AG04449 (cell line): ENCODE measurements around the gene ZRSR2.
A peak's percentile ranks its signal among the peaks of the same experiment; 100 is the strongest.

Experiments
- CTCF ChIA-PET: fragments of 350-600 bp; formaldehyde crosslinking; extraction: SDS; loops from one replicate; lab custom pipeline; 2021; ENCODE audit warnings: antibody characterized with exemption; lab: Yijun Ruan, JAX
- POLR2A ChIA-PET: fragments of 400-600, 350-600 bp; formaldehyde crosslinking; extraction: SDS; loops from one replicate; lab custom pipeline; 2020; ENCODE audit warnings: antibody characterized with exemption, inconsistent platforms; lab: Yijun Ruan, JAX
- DNase-seq: peaks from one replicate; pipeline ENCODE4 v3.0.0-alpha.2; 2010; ENCODE audit warnings: low read depth, low spot score
- H3K4me3 ChIP-seq: 2 replicates; pipeline ENCODE4 v1.5.1; 2011; ENCODE audit warnings: low read depth, mild to moderate bottlenecking, control low read depth, low read length
- CTCF ChIP-seq: IDR thresholded peaks from one replicate; pipeline ENCODE4 v1.5.1; 2011; ENCODE audit warnings: mild to moderate bottlenecking, moderate library complexity, low read length, control low read depth, inconsistent platforms; ENCODE audit not compliant: insufficient read depth; ENCODE audit errors: missing control alignments

The ZRSR2 gene

GRCh38 chrX:15814771-15815365, 24.6 kb downstream of the ZRSR2 start:
- TF ChIP-seq CTCF: no peak
- ChIA-PET CTCF (interaction anchor here (0.7 kb wide), 1 partner anchor 613 kb away, joined by 3 read pairs; no protein-coding TSS in a partner anchor), POLR2A (no interaction called here)
- no peak for DNase-seq
- H3K4me3 ChIP-seq: no peak overlapping the region

- DNase-seq: no peak
- CTCF ChIA-PET: interaction anchor here (1.4 to 1.6 kb wide), 2 partner anchors 12 to 33 kb away, joined by 3 to 5 read pairs; no protein-coding TSS in a partner anchor
- peak; percentile 27 for TF ChIP-seq CTCF
- POLR2A ChIA-PET: no interaction called here
- H3K4me3 ChIP-seq: no peak overlapping the region
Observed at GRCh38 chrX:15815779-15816437, 25.6 kb downstream of the ZRSR2 start.

GRCh38 chrX:15816438-15816809, 26.1 kb downstream of the ZRSR2 start:
- DNase-seq: no peak
- POLR2A ChIA-PET: no interaction called here
- no peak overlapping the region for H3K4me3 ChIP-seq
- no peak for TF ChIP-seq CTCF
- CTCF ChIA-PET: interaction anchor here (1.4 to 1.6 kb wide), 2 partner anchors 13 to 32 kb away, joined by 3 to 5 read pairs; no protein-coding TSS in a partner anchor

GRCh38 chrX:15816886-15817285, 26.6 kb downstream of the ZRSR2 start:
- no peak for TF ChIP-seq CTCF
- CTCF ChIA-PET: interaction anchor here (1.4 to 1.6 kb wide), 2 partner anchors 13 to 32 kb away, joined by 3 to 5 read pairs; no protein-coding TSS in a partner anchor
- POLR2A ChIA-PET: no interaction called here
- no peak for DNase-seq
- no peak overlapping the region for H3K4me3 ChIP-seq

- DNase-seq: no peak
- H3K4me3 ChIP-seq: no peak overlapping the region
- no peak for TF ChIP-seq CTCF
- CTCF ChIA-PET: no interaction called here
- POLR2A ChIA-PET: interaction anchor here (0.6 kb wide), 1 partner anchor 893 kb away, joined by 3 read pairs; no protein-coding TSS in a partner anchor
Observed at GRCh38 chrX:15820106-15821073, 30.1 kb downstream of the ZRSR2 start.
